GM19452 (cell line): Measurements from ENCODE around the gene CHAF1A.

Source experiments
- ATAC-seq: cut with Tn5 transposase; IDR thresholded peaks from one replicate; pipeline ENCODE4 v1.9.1; 2021; ENCODE audit not compliant: unreplicated experiment

The CHAF1A gene, protein sequence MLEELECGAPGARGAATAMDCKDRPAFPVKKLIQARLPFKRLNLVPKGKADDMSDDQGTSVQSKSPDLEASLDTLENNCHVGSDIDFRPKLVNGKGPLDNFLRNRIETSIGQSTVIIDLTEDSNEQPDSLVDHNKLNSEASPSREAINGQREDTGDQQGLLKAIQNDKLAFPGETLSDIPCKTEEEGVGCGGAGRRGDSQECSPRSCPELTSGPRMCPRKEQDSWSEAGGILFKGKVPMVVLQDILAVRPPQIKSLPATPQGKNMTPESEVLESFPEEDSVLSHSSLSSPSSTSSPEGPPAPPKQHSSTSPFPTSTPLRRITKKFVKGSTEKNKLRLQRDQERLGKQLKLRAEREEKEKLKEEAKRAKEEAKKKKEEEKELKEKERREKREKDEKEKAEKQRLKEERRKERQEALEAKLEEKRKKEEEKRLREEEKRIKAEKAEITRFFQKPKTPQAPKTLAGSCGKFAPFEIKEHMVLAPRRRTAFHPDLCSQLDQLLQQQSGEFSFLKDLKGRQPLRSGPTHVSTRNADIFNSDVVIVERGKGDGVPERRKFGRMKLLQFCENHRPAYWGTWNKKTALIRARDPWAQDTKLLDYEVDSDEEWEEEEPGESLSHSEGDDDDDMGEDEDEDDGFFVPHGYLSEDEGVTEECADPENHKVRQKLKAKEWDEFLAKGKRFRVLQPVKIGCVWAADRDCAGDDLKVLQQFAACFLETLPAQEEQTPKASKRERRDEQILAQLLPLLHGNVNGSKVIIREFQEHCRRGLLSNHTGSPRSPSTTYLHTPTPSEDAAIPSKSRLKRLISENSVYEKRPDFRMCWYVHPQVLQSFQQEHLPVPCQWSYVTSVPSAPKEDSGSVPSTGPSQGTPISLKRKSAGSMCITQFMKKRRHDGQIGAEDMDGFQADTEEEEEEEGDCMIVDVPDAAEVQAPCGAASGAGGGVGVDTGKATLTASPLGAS

GRCh38 chr19:4402171-4403004, at the start of gene CHAF1A:
TSS of gene CHAF1A (plus strand) at chr19:4402640. CDS start at chr19:4402763, 123 bp downstream.
- ATAC-seq = peak; percentile 66

DNA sequence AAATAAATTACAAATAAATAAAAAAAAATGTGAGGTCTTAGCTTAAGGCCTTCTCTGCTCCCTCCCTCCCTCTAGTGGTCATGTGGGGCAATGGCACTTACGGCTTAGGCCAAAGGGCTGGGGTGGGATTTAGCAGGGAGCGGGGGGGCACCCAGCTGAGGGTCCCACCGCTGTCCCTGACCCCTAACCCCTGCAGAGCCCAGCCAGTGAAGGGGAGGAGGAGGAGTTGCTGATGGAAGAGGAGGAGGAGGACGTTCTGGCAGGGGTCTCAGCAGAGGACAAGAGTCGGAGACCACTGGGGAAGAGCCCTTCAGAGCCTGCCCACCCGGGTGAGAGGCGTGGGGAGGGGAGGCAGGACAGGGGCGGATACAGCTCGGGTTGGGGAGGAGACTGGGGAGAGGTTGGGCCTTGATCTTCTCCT, 49.7 kb upstream of the CHAF1A start:
- no peak for ATAC-seq

- no peak for ATAC-seq
Measured at GRCh38 chr19:4354282-4354681, 48.2 kb upstream of the CHAF1A start.

- no peak for ATAC-seq
Measured at GRCh38 chr19:4354897-4355296, 47.5 kb upstream of the CHAF1A start.

GRCh38 chr19:4357095-4357797, 45.2 kb upstream of the CHAF1A start:
- no peak for ATAC-seq

- no peak for ATAC-seq
Measured at GRCh38 chr19:4357921-4358326, 44.5 kb upstream of the CHAF1A start.

- no peak for ATAC-seq
Measured at GRCh38 chr19:4358709-4359626, 43.5 kb upstream of the CHAF1A start.

DNA sequence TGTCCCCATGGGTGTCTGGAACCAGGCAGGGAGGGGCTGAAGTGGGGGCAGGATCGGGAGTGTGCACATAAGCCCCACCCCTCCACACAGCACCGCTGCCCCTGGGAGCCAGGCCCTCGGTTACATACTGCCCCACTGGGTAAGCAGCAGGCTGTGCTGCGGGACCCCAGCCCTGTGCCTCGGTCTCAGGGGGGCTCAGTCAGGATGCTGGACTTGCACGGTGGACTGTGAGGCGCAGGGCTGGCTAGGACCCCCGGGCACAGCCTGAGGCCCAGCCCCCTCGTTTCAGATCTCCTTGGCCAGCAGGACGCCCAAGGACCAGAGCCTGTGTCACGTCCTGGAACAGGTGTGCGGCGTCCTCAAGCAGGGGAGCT, 42.8 kb upstream of the CHAF1A start:
- no peak for ATAC-seq

DNA sequence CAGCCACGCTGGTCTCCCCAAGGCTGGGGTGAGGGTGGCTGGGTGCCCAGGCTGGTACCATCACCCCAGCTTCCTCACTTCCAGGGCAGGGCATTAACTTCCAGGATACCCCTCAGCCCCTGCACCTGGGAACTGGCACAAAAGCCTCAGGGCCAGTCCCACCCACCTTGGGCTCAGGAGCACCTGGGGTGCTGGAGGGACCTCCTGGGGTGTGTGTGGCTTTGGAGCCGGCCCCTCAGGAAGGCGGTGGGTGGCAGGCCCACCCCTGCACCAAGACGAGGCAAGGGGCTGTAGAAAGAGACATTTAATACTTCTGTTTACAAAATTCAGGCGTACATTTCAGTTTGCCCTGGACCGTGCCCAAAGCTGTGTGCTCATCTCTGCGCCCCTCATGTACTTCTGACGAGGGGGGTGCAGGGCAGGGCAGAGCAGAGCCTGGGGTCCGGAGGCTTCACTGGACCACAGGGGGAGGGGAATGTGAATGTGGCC, 42.3 kb upstream of the CHAF1A start:
- ATAC-seq = no peak

- ATAC-seq = no peak
Measured at GRCh38 chr19:4360641-4361151, 41.7 kb upstream of the CHAF1A start.

- no peak for ATAC-seq
Measured at GRCh38 chr19:4361152-4362046, 41.0 kb upstream of the CHAF1A start.

DNA sequence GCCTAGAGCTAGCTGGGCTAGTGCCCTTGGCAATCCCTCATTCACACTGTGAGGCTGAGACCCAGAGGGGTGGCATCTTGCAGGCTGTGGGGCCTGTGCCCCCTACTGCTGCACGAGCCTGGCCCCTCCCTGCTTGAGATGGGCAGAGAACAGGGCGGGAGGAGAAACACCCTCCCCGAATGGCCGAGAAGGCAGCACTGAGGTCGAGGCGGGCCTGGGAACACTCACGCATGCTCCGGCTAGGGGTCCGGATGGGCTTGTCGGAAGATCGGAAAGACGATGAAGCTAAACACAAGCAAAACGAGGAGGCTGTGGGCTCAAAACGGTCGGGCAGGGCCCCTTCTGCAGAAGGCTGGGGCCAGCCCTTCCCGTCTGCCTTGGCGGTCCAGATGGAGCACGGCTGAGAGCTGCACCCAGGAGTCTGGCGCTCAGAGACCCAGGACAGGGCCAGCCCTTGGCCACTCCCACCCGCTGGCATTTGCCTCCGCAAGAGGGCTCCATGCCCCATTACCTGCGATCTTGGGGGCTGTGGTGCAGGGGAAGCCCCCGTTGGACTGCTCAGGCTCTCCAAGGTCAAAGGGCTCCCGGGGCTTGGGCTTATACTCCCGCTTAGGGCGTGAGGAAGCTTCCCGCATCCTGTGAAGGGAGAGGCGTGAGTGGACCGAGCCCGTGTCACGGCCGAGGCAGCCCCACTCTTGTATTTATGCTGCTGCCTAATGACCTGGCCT, 40.2 kb upstream of the CHAF1A start:
- ATAC-seq = no peak

DNA sequence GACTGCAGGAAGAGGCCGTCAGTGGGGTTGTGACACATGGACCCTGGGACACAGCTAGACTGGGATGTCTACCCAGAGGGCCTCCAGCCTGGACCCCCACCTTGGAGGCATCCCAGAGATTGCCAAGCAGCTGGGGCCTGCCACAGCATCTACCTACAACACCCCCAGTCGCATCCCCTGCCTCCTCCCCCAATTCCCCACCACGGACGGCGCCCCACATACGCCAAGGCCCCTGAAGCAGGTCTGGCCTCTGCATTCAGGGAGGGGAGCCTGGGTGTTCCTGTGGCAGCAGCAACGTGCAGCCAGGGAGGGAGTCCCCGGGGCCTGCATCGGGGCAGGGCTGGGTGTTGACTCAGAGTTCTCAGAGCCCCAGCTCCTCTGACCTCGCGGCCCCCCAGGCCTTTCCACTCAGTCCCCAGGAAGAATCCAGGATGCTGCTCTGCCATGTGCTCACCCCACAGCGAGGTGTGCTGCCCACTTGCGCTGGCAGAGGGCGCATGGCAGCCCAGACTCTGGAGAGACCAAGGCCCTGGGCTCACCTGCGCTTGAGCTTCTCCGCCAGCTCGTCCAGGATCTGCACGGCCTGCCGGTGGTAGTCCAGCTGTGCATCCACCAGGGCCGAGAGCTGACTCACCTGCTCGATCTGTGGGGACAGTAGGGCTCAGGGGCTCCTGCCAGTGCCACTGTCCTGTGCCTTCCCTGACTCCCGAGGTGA, 39.5 kb upstream of the CHAF1A start:
- ATAC-seq = no peak

DNA sequence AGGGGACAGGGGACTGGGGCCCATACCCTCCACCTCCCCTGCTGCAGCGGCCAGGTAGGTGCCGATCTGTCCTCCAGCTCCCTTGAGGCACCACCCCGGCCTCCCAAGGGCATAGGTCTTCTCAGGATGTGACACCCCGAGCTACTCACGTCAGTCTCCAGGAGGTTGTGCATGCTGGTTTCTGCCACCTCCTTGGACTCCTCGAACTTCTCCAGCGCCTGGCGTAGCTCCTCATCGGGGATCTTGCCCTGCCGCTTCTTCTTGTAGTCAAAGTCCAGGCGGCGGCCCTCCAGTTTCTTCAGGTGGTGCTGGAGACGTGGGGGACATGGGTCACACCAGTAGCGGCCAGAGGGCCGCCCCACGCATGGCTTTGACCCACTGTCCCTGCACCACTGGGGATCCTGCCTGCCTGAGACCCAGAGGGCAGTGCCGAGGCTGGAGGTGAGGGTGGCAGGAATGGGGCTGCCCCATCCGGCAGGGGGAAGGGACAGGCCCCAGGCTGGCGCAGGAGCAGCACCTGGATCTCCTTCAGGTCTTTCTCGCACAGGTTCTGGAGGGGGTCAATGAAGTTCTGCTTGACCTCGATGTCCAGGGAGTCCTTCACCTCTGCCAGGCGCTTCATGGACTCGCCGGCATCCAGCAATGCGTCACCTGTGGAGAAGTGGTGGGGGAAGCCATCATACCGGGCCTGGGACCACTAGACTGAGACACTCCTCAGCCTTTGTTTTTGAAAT, 38.7 kb upstream of the CHAF1A start:
- ATAC-seq = no peak

GRCh38 chr19:4365341-4365740, 37.1 kb upstream of the CHAF1A start:
- no peak for ATAC-seq
